HCT116 (cell line): ENCODE data around the gene SNX4. TPM values are rescaled to one million over a fixed set of nuclear protein-coding genes. Genes with fewer than 3 reads are reported as not detected.

Experiments used
- ATAC-seq: fragments of 200-7000 bp; cut with Tn5 transposase; 2 replicates; pipeline ENCODE4 v1.9.1; 2020; ENCODE audit warnings: mild to moderate bottlenecking, moderate library complexity
- BruUV-seq: library from RNA; stranded (reverse); fragments of 400-500 nt; replicated peaks from 2 replicates; lab custom pipeline; 2021; lab: Mats Ljungman, UMichigan
- CTCF ChIA-PET: fragments of 300-600 bp; sonication (Branson Sonifier 250); formaldehyde crosslinking; loops from one replicate; lab custom pipeline; 2021; ENCODE audit warnings: antibody characterized with exemption; lab: Charles Lee
- POLR2A ChIA-PET: fragments of 300-600, 350-600 bp; sonication (Branson Sonifier 250); formaldehyde crosslinking; loops from one replicate; lab custom pipeline; 2021; ENCODE audit warnings: antibody characterized with exemption; lab: Charles Lee
- RAD21 ChIA-PET, 2 experiments: fragments of 300-600 bp; sonication (Branson Sonifier 250); formaldehyde crosslinking; loops; one replicate each; lab custom pipeline; 2023; ENCODE audit warnings: low total read pairs in 2 of 2; ENCODE audit not compliant: uncharacterized antibody in 2 of 2, unreplicated experiment in 2 of 2, low non-redundant PET in 1 of 2; lab: Charles Lee
- DNase-seq: peaks from one replicate; pipeline ENCODE4 v3.0.0-alpha.2; 2010; ENCODE audit warnings: low read depth, low spot score
- H2AFZ ChIP-seq: fragments of 200-600 bp; shearing (Covaris generic), sonication (generic); 2 replicates; pipeline ENCODE4 v1.6.1; 2017; ENCODE audit warnings: low read depth, mixed run types, mixed read lengths, antibody characterized with exemption, low read length; ENCODE audit not compliant: poor library complexity, severe bottlenecking
- H3K27ac ChIP-seq: 2 replicates; pipeline ENCODE4 v1.5.1; 2012; ENCODE audit warnings: low read depth, low read length
- H3K27me3 ChIP-seq: fragments of 200-600 bp; sonication (generic); 2 replicates; pipeline ENCODE4 v1.6.1; 2016; ENCODE audit warnings: mixed run types, low read length, mixed read lengths; ENCODE audit not compliant: insufficient read depth
- H3K36me3 ChIP-seq, 2 experiments: fragments of 200-500 bp in 1 of 2; fragments of 200-600 bp in 1 of 2; sonication (Bioruptor generic) in 1 of 2; sonication (generic) in 1 of 2; 2 replicates each; pipeline versions ENCODE4 v1.5.1 to v1.6.1; 2014 to 2016; ENCODE audit warnings: low read length in 2 of 2, inconsistent platforms in 1 of 2, mixed read lengths in 1 of 2, mixed run types in 1 of 2; ENCODE audit not compliant: insufficient read depth in 2 of 2, control insufficient read depth in 1 of 2
- H3K4me1 ChIP-seq, 2 experiments: fragments of 200-600 bp in 1 of 2; sonication (generic) in 1 of 2; 2 replicates each; pipeline versions ENCODE4 v1.5.1 to v1.6.1; 2012 to 2017; ENCODE audit warnings: low read length in 2 of 2, inconsistent platforms in 1 of 2, mild to moderate bottlenecking in 1 of 2, mixed read lengths in 1 of 2, mixed run types in 1 of 2, moderate library complexity in 1 of 2; ENCODE audit not compliant: insufficient read depth in 2 of 2, control insufficient read depth in 1 of 2
- H3K4me2 ChIP-seq: fragments of 200-600 bp; sonication (generic); 2 replicates; pipeline ENCODE4 v1.6.1; 2017; ENCODE audit warnings: mixed run types, low read length, mixed read lengths
- H3K4me3 ChIP-seq, 2 experiments: fragments of 200-600 bp in 1 of 2; sonication (generic) in 1 of 2; replicated peaks in 1 of 2; 2 replicates each; pipeline ENCODE4 v1.5.1; 2011 to 2016; ENCODE audit warnings: low read length in 2 of 2, control low read depth in 1 of 2, low read depth in 1 of 2, mild to moderate bottlenecking in 1 of 2, mixed read lengths in 1 of 2, mixed run types in 1 of 2
- H3K79me2 ChIP-seq: fragments of 200-600 bp; sonication (generic); 2 replicates; pipeline ENCODE4 v1.6.1; 2017; ENCODE audit warnings: mild to moderate bottlenecking, mixed run types, low read length, moderate library complexity, mixed read lengths; ENCODE audit not compliant: insufficient read depth
- H3K9ac ChIP-seq: fragments of 200-600 bp; sonication (generic); 2 replicates; pipeline ENCODE4 v1.6.1; 2016; ENCODE audit warnings: low read length, mixed read lengths
- H3K9me2 ChIP-seq: fragments of 200-600 bp; sonication (generic), shearing (Covaris generic); 2 replicates; pipeline ENCODE4 v1.6.1; 2017; ENCODE audit warnings: mixed run types, mild to moderate bottlenecking, moderate library complexity; ENCODE audit not compliant: insufficient read depth
- H3K9me3 ChIP-seq, 2 experiments: fragments of 200-500 bp in 1 of 2; fragments of 200-600 bp in 1 of 2; sonication (Bioruptor generic) in 1 of 2; sonication (generic) in 1 of 2; 2 replicates each; pipeline ENCODE4 v1.6.1; 2014 to 2017; ENCODE audit warnings: low read length in 2 of 2, mixed read lengths in 2 of 2, inconsistent platforms in 1 of 2, low read depth in 1 of 2, mild to moderate bottlenecking in 1 of 2, mixed run types in 1 of 2, moderate library complexity in 1 of 2; ENCODE audit not compliant: control insufficient read depth in 1 of 2, insufficient read depth in 1 of 2
- H4K20me1 ChIP-seq: fragments of 200-600 bp; sonication (generic), shearing (Covaris generic); 2 replicates; pipeline ENCODE4 v1.6.1; 2017; ENCODE audit warnings: mixed run types, mild to moderate bottlenecking, moderate library complexity; ENCODE audit not compliant: insufficient read depth
- ATF3 ChIP-seq: IDR thresholded peaks from 2 replicates; pipeline ENCODE4 v1.6.1; 2012
- CBX3 ChIP-seq: IDR thresholded peaks from 2 replicates; pipeline ENCODE4 v1.6.1; 2012; ENCODE audit warnings: low read depth
- CTCF ChIP-seq, 3 experiments: fragments of 200-600 bp in 1 of 3; sonication (generic) in 1 of 3; IDR thresholded peaks in 2 of 3; conservative IDR thresholded peaks in 1 of 3; 2 replicates each; pipeline ENCODE4 v1.5.1; 2012 to 2017; ENCODE audit warnings: low read depth in 2 of 3, low read length in 2 of 3, antibody characterized with exemption in 1 of 3, borderline replicate concordance in 1 of 3, control low read depth in 1 of 3, mild to moderate bottlenecking in 1 of 3, mixed read lengths in 1 of 3, mixed run types in 1 of 3, moderate library complexity in 1 of 3; ENCODE audit not compliant: insufficient read depth in 1 of 3
- FOSL1 ChIP-seq: IDR thresholded peaks from 2 replicates; pipeline ENCODE4 v1.6.1; 2012; ENCODE audit warnings: low read depth
- JUND ChIP-seq: IDR thresholded peaks from 2 replicates; pipeline ENCODE4 v1.6.1; 2012
- MAX ChIP-seq: IDR thresholded peaks from 2 replicates; pipeline ENCODE4 v1.6.1; 2012
- POLR2A ChIP-seq: IDR thresholded peaks from 2 replicates; pipeline ENCODE4 v1.7.0; 2011; ENCODE audit warnings: borderline replicate concordance; ENCODE audit not compliant: insufficient read depth, insufficient read length; ENCODE audit errors: extremely low read depth
- RAD21 ChIP-seq: IDR thresholded peaks from 2 replicates; pipeline ENCODE4 v1.6.1; 2012; ENCODE audit warnings: low read depth, mild to moderate bottlenecking
- REST ChIP-seq: IDR thresholded peaks from 2 replicates; pipeline ENCODE4 v1.6.1; 2012; ENCODE audit warnings: low read depth
- SIN3A ChIP-seq: IDR thresholded peaks from 2 replicates; pipeline ENCODE4 v1.6.1; 2012; ENCODE audit warnings: low read depth
- SP1 ChIP-seq: IDR thresholded peaks from 2 replicates; pipeline ENCODE4 v1.6.1; 2012; ENCODE audit warnings: low read depth
- SRF ChIP-seq: IDR thresholded peaks from 2 replicates; pipeline ENCODE4 v1.6.1; 2012; ENCODE audit warnings: low read depth
- TCF7L2 ChIP-seq: IDR thresholded peaks from 2 replicates; pipeline ENCODE4 v1.7.0; 2011; ENCODE audit warnings: borderline replicate concordance, inconsistent platforms; ENCODE audit not compliant: insufficient read depth, insufficient read length; ENCODE audit errors: extremely low read depth
- YY1 ChIP-seq: IDR thresholded peaks from 2 replicates; pipeline ENCODE4 v1.6.1; 2011; ENCODE audit warnings: low read length, low read depth, moderate library complexity, mild to moderate bottlenecking; ENCODE audit not compliant: insufficient replicate concordance; ENCODE audit errors: extremely low read depth
- ZBTB33 ChIP-seq: IDR thresholded peaks from 2 replicates; pipeline ENCODE4 v1.6.1; 2011; ENCODE audit warnings: mild to moderate bottlenecking, low read length, moderate library complexity; ENCODE audit not compliant: insufficient replicate concordance; ENCODE audit errors: extremely low read depth
- ZFX ChIP-seq: fragments of 450-650 bp; IDR thresholded peaks from 2 replicates; pipeline ENCODE4 v1.6.1; 2017
- ZNF274 ChIP-seq: fragments of 200-500 bp; sonication (Bioruptor generic); IDR thresholded peaks from 2 replicates; pipeline ENCODE4 v1.6.1; 2014; ENCODE audit warnings: mild to moderate bottlenecking, low read depth, low read length, inconsistent platforms
- intact Hi-C: fragments of 100-400 bp; cut with micrococcal nuclease; formaldehyde crosslinking; loops from 2 replicates; pipeline ENCODE4 v1.10.0; 2022
- total RNA-seq: library from RNA; stranded (reverse); gene quantifications from one replicate; pipeline ENCODE4 v1.2.1, GENCODE V29; 2021; ENCODE audit not compliant: unreplicated experiment

Gene SNX4
- total RNA-seq, 1 experiment from 2014 or later = 21.1 TPM

- Histone ChIP-seq H4K20me1 (no peaks in the 10 kb centered on the region), H3K27me3 (no peaks in the 10 kb centered on the region), H2AFZ (no peak overlapping the region), H3K4me1 (no peaks in the 10 kb centered on the region), H3K9ac (no peak overlapping the region), H3K79me2 (no peaks in the 10 kb centered on the region), H3K9me2 (no peaks in the 10 kb centered on the region), H3K4me2 (no peak overlapping the region), H3K27ac (no peak overlapping the region), H3K36me3 (peaks cover 0 to 8% of the 10 kb centered on the region in 2 experiments; a peak in 3 of 4 replicates), H3K4me3 (no peak overlapping the region), H3K9me3 (no peaks in the 10 kb centered on the region)
- intact Hi-C loops = no loop called here
- TF ChIP-seq JUND (no peak), ZBTB33 (no peak), MAX (no peak), FOSL1 (no peak), SIN3A (no peak), TCF7L2 (no peak), REST (no peak), ZFX (no peak), CTCF (IDR thresholded peaks at IDR 0.05 in 2 of 3, conservative IDR thresholded peaks at IDR 0.05 in 1 of 3; ENCODE audit: borderline replicate concordance in 1 of 3, insufficient read depth in 1 of 3, low read depth in 2 of 3, low read length in 2 of 3) (no peak), RAD21 (no peak), SP1 (no peak), ATF3 (no peak), CBX3 (no peak), ZNF274 (no peak), POLR2A (no peak), YY1 (no peak), SRF (no peak)
- no peak for DNase-seq
- ChIA-PET POLR2A (interaction anchor here (0.7 kb wide), 1 partner anchor 21 kb away, joined by 6 read pairs; no protein-coding TSS in a partner anchor), CTCF (no interaction called here), RAD21 (no interaction called here)
- ATAC-seq = no peak
- no TSS peak for BruUV-seq
Observed at GRCh38 chr3:125462722-125463299, 57.2 kb downstream of the SNX4 start.
